ENCODE results near the gene OPA3.

GRCh38 chr19:45523642-45524256 is 60.9 kb downstream of the OPA3 start:
- peak; percentile 98 for TF ChIP-seq CTCF (conservative IDR thresholded peaks at IDR 0.05)
- TF ChIP-seq EZH2 (IDR thresholded peaks at IDR 0.05; ENCODE audit: low read depth), result no peak

All from PC-9 (cell line).